Activated CD8-positive, alpha-beta memory T cell treated with anti-CD3 and anti-CD28 coated beads for 36 hours (primary cell): Measurements from ENCODE around the gene CNOT6. TPM values are rescaled to one million over a fixed set of nuclear protein-coding genes. Genes with fewer than 3 reads are reported as not detected.

ENCODE experiments used
- CTCF ChIA-PET: fragments of 350-600 bp; sonication (Branson Sonifier 250); formaldehyde crosslinking; loops from one replicate; lab custom pipeline; 2021; ENCODE audit warnings: antibody characterized with exemption; lab: Charles Lee
- POLR2A ChIA-PET: fragments of 350-600 bp; sonication (Branson Sonifier 250); formaldehyde crosslinking; loops from one replicate; lab custom pipeline; 2021; ENCODE audit warnings: antibody characterized with exemption; lab: Charles Lee
- total RNA-seq, 2 experiments: library from RNA; stranded (reverse); gene quantifications; one replicate each; pipeline ENCODE4 v1.2.3, GENCODE V29; 2021

CNOT6 gene
- total RNA-seq, 2 experiments from 2014 or later = 39.1 to 40.0 TPM

GRCh38 chr5:180541710-180542109 is 47.5 kb downstream of the CNOT6 start:
- POLR2A ChIA-PET = no interaction called here

GRCh38 chr5:180545248-180545647 is 51.1 kb downstream of the CNOT6 start:
- CTCF ChIA-PET = no interaction called here
- POLR2A ChIA-PET = no interaction called here

More at GRCh38 chr5:180541710-180542109, 47.5 kb downstream of the CNOT6 start:
- CTCF ChIA-PET = no interaction called here

GRCh38 chr5:180548563-180548962 is 54.4 kb downstream of the CNOT6 start:
- ChIA-PET POLR2A (no interaction called here), CTCF (no interaction called here)

GRCh38 chr5:180553530-180553929 is 59.4 kb downstream of the CNOT6 start:
- ChIA-PET POLR2A (no interaction called here), CTCF (no interaction called here)

GRCh38 chr5:180555168-180555921 is 61.2 kb downstream of the CNOT6 start:
- POLR2A ChIA-PET = interaction anchor here (0.6 kb wide), 1 partner anchor 50 kb away, joined by 5 read pairs; no protein-coding TSS in a partner anchor
- CTCF ChIA-PET = no interaction called here

GRCh38 chr5:180557217-180557809 is 63.1 kb downstream of the CNOT6 start:
- CTCF ChIA-PET = no interaction called here
- POLR2A ChIA-PET = no interaction called here

GRCh38 chr5:180558232-180558631 is 64.1 kb downstream of the CNOT6 start:
- POLR2A ChIA-PET = no interaction called here
- CTCF ChIA-PET = interaction anchor here (1.1 kb wide), 1 partner anchor 18 kb away, joined by 3 read pairs; no protein-coding TSS in a partner anchor

GRCh38 chr5:180563994-180564393 is 69.8 kb downstream of the CNOT6 start:
- ChIA-PET POLR2A (no interaction called here), CTCF (no interaction called here)

- POLR2A ChIA-PET = no interaction called here
- CTCF ChIA-PET = no interaction called here
Measured at GRCh38 chr5:180568914-180569313, 74.7 kb downstream of the CNOT6 start.

- CTCF ChIA-PET = interaction anchor here (0.9 to 1.3 kb wide), 2 partner anchors 10 to 17 kb away, joined by 3 read pairs; no protein-coding TSS in a partner anchor
Measured at GRCh38 chr5:180575571-180575970, 81.4 kb downstream of the CNOT6 start.

GRCh38 chr5:180580681-180581080 is 86.5 kb downstream of the CNOT6 start:
- POLR2A ChIA-PET = no interaction called here
- CTCF ChIA-PET = no interaction called here

More at GRCh38 chr5:180575571-180575970, 81.4 kb downstream of the CNOT6 start:
- POLR2A ChIA-PET = no interaction called here

GRCh38 chr5:180583738-180584137 is 89.6 kb downstream of the CNOT6 start:
- ChIA-PET POLR2A (no interaction called here), CTCF (interaction anchor here (0.7 kb wide), 1 partner anchor 29 kb away, joined by 3 read pairs; no protein-coding TSS in a partner anchor)

GRCh38 chr5:180586204-180586603 is 92.0 kb downstream of the CNOT6 start:
- POLR2A ChIA-PET = no interaction called here
- CTCF ChIA-PET = no interaction called here

- POLR2A ChIA-PET = interaction anchor here (0.6 kb wide), 1 partner anchor 8 kb away, joined by 6 read pairs; no protein-coding TSS in a partner anchor
- CTCF ChIA-PET = no interaction called here
Measured at GRCh38 chr5:180586870-180587269, 92.7 kb downstream of the CNOT6 start.

- POLR2A ChIA-PET = no interaction called here
- CTCF ChIA-PET = no interaction called here
Measured at GRCh38 chr5:180589771-180590542, 95.8 kb downstream of the CNOT6 start.

- CTCF ChIA-PET = no interaction called here
Measured at GRCh38 chr5:180590543-180591310, 96.5 kb downstream of the CNOT6 start.

GRCh38 chr5:180591311-180591887 is 97.2 kb downstream of the CNOT6 start, which contains the start of gene SCGB3A1:
Gene SCGB3A1, minus strand, starts transcription at chr5:180591499. Its CDS starts 37 bp downstream, at chr5:180591462.
- ChIA-PET POLR2A (no interaction called here), CTCF (no interaction called here)

More at GRCh38 chr5:180590543-180591310, 96.5 kb downstream of the CNOT6 start:
- POLR2A ChIA-PET = no interaction called here

- ChIA-PET POLR2A (no interaction called here), CTCF (no interaction called here)
Measured at GRCh38 chr5:180592176-180592575, 98.0 kb downstream of the CNOT6 start.
